GM18868 (cell line): Measurements from ENCODE around the gene KREMEN2.
"Not testable (repeated sequence)": the region's sequence is repeated elsewhere in the genome, so short reads cannot be mapped to it uniquely, and the experiment has no call there.

Experiments
- ATAC-seq: cut with Tn5 transposase; IDR thresholded peaks from one replicate; pipeline ENCODE4 v1.9.1; 2021; ENCODE audit warnings: mild to moderate bottlenecking, moderate library complexity; ENCODE audit not compliant: unreplicated experiment

Gene KREMEN2

DNA sequence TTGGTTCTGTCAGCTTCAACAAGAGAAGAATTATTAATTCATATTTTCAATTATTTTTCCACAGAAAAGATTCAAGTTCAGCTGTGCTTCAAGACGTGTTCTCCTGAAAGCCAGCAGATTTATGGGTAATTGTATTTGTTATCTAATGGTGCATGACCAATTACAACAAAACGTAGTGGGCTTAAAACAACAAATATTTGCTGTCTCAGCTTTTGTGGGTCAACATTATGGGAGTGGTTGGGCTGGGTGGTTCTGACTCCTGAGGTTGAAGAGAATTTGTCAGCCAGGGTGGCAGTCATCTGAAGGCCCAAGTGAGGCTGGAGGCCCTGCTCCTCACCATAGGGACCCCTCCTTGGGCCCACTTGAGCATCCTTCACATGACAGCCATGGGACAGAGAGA, 24.1 kb upstream of the KREMEN2 start:
- ATAC-seq = no peak

- ATAC-seq = no peak
These were observed 22.0 kb upstream of the KREMEN2 start for GRCh38 chr16:2942045-2942444.

GRCh38 chr16:2943716-2944115, 20.4 kb upstream of the KREMEN2 start:
- not testable (repeated sequence) for ATAC-seq

- no peak for ATAC-seq
These were observed 17.4 kb upstream of the KREMEN2 start for GRCh38 chr16:2946649-2947048.

- ATAC-seq = no peak
These were observed 15.0 kb upstream of the KREMEN2 start for GRCh38 chr16:2948807-2949704.

DNA sequence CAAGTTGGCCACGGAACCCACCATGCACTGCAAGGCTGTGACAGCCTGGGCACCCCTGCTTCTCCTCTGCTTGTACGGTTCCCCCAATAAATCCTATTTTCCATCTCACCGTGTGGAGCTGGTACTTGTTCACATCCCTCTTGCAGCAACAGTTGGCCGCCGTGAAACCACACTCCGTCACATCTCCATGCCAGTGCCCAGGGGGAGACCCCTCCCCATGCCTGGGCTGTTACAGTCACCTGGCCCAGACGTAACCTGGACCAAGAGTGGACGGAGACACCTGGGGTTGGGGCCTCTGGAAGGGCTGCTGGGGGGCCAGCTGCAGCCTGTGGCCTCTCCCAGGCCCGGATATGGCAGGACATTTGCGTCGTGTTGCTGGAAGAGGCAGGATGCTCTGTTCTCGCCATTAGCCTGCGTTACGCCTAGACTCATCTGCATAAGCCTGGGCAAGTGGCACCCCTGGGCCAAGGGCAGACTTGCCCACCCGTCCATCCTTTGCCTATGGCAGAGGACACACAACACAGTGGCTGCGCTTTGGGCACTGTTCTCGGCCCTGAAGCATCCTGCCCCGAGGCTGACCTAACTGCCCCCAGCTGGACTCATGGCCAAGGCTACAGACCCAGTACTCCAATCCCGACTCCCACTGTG, 14.2 kb upstream of the KREMEN2 start:
- ATAC-seq = no peak

DNA sequence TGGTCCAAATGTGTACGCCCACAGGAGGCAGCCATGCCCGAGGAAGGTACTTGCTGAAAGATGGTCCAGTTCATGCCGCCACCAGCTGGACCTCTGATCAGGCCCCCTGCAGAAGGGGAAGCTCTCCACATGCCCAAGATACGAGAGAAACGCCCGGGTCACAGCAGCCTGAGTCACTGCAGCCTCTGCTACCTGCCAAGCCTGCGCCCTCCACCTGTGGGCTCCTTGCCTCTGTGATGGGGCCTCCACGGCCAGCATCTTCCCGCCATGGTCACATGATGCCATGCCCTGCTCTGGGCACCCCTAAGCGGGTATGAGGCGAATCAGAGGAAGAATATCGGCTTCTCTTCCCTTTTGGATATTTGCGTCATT, 13.7 kb upstream of the KREMEN2 start:
- ATAC-seq = no peak

DNA sequence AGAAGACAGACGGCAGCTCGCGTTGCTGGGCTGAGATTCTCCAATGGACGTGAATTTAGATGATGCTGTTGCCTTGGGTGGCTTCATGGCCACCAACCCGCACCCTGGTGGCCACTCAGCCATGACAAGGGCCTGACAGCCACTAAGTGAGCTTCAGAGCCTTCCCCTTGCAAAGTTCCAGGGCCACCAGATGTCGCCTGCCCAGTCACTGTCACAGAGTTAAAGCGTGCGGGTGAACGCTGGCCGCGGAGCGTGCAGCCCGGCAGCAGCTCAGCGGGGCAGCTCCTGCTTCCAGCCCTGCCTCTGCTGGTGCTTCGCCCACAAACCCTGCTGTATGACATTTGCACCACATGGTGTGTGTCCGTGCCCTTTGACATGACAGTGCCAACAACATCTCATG, 13.3 kb upstream of the KREMEN2 start:
- ATAC-seq = no peak

DNA sequence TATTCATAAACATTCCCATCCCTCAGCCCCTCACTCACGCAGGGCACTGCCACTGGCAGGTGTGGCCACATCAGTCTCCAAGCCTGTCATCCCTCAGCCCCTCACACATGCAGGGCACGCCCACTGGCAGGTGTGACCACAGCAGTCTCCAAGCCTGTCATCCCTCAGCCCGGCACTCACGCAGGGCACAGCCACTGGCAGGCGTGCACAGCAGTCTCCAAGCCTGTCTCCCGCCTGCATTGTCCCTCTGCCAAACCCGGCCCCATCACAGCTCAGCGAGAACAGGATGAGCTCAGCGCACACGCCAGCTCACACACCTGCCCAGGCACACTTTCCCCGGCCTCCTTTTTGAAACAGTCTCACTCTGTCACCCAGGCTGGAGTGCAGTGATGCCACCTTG, 11.4 kb upstream of the KREMEN2 start:
- ATAC-seq = no peak

- ATAC-seq = no peak
These were observed 10.1 kb upstream of the KREMEN2 start for GRCh38 chr16:2953706-2954627.

- no peak for ATAC-seq
These were observed 9.3 kb upstream of the KREMEN2 start for GRCh38 chr16:2954656-2955381.

- no peak for ATAC-seq
These were observed 8.7 kb upstream of the KREMEN2 start for GRCh38 chr16:2955438-2955778.

GRCh38 chr16:2955779-2956578, 8.1 kb upstream of the KREMEN2 start:
- no peak for ATAC-seq

DNA sequence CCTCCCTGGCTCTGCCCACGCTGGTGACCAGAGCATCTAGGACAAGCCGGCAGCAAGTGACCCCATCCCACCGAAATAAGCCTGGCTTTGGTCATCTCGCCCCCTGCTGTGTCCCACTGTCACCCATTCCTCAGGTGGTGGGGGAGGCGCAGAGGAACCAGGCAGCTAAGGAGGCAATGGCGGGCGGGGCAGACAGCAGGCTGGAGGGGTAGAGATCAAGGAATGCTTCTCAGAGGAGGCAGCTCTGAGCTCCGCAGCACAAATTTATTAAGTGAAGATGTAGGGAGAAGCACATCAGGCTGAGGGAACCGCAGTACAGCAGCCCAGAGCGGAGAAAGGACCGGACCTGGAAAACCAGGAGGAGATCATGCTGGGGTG, 7.5 kb upstream of the KREMEN2 start:
- no peak for ATAC-seq

- ATAC-seq = no peak
These were observed 4.9 kb upstream of the KREMEN2 start for GRCh38 chr16:2959206-2959605.

- ATAC-seq = no peak
These were observed 3.7 kb upstream of the KREMEN2 start for GRCh38 chr16:2960183-2961010.

GRCh38 chr16:2962334-2963073, 1.6 kb upstream of the KREMEN2 start:
- no peak for ATAC-seq

DNA sequence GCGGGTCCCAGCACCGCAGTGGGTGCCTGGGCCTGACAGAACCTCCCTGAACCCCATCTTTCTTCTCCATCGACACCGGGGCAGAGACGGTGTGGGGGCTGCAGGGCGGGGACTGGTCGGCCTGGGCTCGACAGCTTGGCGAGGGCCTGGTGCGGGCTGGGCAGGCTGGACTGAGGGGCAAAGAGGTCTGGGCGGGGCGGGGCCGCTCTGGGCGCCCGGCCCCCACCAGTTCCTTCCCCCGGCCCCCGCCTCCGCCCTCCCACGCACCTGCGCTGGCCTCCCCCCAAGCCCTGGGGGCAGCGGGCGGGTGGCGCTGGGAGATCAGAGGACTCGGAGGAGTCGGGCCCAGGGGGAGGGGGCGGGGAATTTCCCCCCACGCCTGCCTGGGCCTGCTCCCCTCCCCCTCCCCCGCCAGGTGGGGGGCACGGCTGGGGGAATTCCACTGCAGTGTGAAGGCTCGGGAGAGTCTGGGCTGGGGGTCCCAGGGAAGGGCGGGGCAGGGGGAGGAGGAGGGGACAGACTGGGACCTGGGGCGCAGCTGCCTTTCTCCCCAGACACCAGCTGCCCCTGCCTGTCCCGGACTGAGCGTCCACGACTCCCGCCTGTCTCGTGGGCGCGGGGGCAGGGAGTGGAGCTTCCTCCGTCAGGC, 877 bp upstream of the KREMEN2 start:
- ATAC-seq = no peak
